HG02870 (cell line): Measurements from ENCODE around the gene PEX11B.

Experiments
- ATAC-seq: cut with Tn5 transposase; IDR thresholded peaks from one replicate; pipeline ENCODE4 v1.9.1; 2021; ENCODE audit warnings: mild to moderate bottlenecking, moderate library complexity; ENCODE audit not compliant: unreplicated experiment

Gene PEX11B

DNA sequence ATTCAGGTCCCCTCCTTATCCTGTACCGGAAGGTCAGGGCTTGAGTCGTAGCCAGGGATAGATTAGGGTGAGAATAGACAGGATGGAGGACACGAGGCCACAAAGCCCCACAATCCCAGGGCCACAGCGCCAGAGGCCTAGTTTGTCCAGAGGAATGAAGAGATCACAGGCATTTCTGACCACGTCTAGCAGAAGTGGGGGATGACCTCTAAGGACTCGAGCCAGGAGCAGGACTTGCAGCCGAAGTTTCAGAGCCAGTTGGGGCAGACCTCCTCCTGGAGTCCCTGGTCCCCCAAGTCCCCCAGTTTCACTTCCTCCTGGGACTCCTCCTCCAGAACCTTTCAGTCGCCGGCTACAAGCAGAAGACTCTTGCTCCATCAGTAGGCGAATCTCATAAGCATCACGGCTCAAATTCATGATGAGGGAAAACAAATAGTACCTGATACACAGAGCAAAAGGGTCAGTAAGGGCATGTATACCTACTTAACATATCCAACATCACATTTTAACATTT lies 6.3 kb downstream of the PEX11B start:
- ATAC-seq: no peak

GRCh38 chr1:145908653-145909052 lies 9.9 kb downstream of the PEX11B start:
- no peak for ATAC-seq

DNA sequence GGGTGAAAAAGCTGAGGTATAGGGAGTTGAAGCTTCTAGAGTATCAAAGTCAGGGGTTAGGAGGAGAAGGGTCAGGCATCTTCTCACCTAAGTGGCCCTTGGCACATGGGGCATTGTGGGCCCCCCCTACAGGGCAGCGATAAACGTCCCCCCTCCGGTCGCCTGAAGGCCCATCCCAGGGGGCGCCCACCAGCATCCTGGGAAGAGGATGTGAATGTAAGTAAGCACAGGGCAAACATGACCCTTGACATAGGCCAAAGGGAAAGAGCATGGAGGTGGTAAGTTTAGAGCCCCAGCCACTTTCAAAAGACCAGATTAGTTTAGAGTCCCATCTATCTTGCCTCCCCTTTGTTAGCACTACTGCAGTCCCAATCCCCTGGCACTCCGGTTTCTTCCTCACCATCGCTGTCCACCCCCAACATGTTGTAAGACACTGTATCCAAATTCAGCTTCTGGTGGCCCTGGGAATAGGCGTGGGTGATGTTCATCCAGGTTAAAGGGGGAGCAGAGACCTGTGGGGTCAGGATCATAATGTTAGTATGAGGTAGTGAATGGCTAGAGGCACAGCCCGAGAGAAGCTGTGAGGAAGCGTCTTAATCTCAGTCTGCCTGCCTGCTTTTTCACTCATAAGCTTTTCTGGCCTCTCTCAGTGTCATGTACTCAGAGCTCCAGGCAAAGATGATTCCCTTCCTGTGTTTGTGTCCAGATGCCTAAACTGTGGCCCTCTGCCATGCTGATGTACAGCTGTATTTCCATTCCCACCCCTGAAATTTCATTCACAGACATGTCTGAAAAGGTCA lies 11.4 kb downstream of the PEX11B start:
- ATAC-seq: no peak

- ATAC-seq: no peak
These were observed 17.1 kb downstream of the PEX11B start for GRCh38 chr1:145901312-145902021.

DNA sequence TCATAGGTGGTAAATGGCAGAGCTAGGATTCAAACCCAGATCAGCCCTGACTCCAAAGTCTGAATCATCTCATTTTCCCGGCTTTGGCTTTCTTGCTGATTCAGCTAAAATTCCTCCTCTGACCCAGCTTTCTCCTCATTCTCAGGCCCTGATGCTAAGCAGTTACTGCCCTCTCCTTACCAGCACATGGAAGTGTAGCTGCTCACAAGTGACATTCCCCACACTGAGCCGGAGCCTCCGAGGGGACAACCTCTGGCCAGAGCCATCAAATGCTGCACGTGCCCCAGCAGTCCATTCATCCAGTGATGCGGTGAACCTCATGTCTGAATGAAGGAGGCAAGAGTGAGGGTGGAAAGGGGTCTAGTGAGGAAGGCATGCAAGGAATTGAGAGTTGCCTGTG lies 19.8 kb downstream of the PEX11B start:
- no peak for ATAC-seq

DNA sequence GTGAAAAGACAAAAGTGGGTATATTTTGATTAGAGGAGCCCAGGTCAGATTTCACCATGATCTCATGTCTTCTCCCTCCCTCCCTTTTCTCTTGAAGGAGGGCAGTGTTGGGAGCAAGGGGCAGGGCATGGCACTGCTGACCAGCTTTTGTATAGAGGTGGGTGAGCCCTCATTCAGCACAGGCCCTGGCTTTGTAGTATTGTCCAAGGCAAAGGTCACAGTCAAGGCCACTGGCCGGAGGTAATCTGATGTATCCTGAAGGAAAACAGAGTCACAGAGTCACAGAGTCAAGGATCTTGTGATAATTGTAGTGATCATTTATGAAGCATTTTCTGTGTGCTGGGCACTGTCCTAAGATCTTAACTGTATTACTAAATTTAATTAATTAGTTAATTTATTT lies 20.5 kb downstream of the PEX11B start:
- ATAC-seq: no peak

DNA sequence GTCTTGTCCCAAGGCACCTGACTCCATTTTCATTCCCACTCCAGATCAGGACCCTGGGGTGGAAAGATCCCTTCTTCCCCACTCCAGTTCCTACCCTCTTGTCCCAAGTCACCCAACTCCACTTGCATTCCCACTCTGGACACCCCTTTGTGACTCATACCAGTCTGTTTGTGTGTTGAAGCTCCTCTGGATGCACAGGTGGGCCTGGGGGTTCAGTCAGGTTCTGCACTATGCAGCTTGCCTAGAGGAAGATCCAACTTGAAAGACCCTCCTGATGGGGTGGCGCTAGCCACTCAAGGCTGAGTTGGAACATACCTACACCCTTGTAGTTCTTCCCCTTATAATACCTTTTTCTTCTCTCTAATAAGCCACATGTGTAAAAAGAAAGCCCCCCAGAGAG lies 23.0 kb downstream of the PEX11B start:
- ATAC-seq: no peak

DNA sequence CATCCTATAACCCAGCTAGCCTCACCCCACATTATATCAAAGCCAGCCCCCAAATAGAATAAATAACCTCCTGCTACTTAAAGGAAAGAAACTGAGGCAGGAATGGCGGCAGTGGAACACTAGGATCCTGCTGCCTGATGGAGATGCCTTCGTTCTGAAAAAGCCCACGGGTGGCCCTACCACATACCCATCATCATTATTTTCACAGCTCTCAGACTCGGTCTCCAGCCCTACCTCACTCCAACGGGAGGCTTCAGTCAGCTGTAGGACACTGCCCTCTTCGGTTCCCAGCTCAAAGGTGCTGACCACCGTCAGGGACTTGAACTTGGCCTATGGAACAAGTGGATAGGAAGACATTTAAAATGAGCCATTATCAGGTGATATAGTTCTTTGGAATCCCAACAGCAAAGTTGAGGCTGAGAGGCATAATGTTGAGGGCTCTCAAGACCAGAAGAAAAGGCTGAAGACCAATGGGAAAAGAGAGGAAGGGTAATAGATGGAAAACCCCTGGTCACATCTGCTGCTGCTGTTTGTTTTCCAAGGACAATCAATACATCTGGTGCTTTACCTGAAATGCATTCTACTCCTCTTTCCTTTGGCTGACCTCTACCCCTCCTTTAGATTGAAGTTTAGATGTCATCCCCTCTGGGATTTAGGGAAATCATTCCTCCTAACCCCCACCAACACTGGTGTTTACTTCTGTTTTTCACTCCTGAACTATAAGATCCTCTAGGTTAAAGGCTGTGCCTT lies 25.0 kb downstream of the PEX11B start:
- ATAC-seq: no peak

GRCh38 chr1:145892486-145893087 lies 25.9 kb downstream of the PEX11B start:
- ATAC-seq: no peak

- ATAC-seq: no peak
These were observed 26.7 kb downstream of the PEX11B start for GRCh38 chr1:145891587-145892485.

DNA sequence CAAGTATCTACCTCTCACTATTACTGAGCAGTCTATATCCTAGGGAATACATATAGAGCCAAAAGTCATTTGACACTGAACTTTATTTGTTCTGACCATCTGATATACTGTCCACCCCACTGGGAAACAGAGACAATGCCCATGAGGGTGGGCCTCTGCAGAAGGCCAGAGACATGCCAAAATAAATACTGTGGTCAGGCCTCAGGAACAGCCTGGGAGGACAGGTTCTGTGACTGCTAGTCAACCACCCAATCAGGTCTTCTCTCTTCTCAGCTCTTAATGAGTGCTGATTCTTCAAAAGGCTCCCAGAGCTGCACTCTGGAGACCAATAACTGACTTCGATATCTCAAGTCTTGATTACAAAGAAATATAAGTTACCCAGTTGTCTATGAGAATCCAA lies 27.4 kb downstream of the PEX11B start:
- no peak for ATAC-seq

DNA sequence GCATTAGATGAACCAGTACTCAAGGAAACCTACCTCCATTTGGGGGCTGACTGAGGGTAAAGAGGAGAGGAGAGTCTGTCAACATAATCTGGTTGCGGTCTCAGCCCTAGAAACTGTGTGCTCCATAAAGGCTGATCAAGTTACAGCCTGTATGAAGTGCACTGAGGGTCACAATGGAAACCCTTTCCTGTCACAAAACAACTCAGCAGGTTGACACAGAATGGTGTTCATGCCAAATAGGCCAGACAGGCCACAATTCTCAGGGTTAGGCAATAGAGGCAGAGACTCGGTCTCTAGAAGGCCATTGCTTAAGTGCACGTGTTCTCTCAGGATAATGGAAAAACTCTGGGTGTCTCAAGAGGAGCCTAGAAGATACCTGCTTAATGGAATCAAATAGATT lies 28.8 kb downstream of the PEX11B start:
- no peak for ATAC-seq

- no peak for ATAC-seq
These were observed 30.9 kb downstream of the PEX11B start for GRCh38 chr1:145887631-145888030.

DNA sequence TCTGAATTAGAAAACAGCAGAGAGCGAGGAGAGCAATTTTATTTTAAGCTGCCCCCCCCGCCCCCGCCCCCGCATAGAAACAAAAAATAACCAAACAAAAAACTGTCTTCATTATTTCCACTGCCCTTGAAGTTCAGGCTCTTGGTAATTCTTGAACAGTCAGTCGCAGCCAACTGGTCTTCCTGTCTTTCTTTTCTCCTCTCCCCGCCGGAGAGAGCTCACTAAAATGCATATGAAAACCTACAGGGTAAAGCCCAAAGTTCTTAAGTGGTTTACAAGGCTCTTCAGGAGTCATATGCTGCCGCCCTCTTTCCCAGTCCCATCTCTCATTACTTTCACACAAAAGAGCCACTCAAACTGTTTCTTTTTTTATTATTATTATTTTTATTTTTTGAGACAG lies 31.7 kb downstream of the PEX11B start:
- ATAC-seq: no peak

- ATAC-seq: no peak
These were observed 32.1 kb downstream of the PEX11B start for GRCh38 chr1:145886390-145886789.

DNA sequence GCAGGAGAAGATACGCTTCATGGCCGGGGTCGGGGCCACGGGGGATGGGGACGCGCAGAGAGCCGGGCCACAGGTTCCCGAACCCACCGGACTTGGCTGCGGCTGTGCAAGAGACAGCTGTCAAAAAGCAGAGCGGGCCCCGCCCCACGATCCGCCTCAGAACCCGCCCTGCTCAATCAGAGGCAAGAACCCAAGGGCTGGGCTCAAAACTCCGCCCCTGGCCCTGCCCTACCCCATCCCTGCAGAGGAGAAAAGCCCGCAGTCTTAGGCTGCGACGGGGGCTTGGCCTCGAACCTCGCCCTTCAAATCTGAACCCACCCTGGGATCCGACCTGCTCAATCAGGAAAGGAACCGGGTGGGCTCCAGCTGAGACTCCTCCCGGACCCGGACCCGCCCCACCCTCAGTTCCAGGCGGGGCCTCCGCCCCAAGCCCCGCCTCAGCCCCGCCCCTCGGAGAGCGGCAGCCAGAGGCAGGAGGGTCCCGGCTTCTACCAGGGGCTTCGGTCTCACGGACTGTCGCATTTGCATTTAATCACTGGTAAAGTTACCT lies 32.7 kb downstream of the PEX11B start, which contains the start of gene ANKRD35:
ANKRD35 (minus strand) TSS at position 129 of the 550 bp plus-strand sequence; CDS start at position 21, 108 bp downstream.
- peak; percentile 96 for ATAC-seq

DNA sequence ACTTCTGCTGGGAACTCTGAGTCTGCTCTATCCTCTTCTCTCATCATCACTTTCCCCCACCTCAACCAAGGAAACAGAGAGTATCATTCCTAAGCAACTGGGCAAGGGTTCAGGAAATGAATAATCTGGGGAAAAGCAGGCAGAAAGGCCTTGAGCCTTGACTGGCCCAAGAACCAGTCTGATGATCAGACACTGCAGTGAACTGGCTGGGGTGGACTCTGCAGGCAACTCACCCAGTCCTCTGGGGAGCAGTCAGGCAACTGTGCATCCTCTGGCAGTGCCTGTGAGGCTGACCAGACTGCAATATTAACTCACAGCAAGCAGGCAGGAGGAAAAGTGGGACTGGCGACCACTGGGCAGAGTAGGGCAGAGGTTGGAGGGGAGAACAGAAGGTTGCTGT lies 33.8 kb downstream of the PEX11B start:
- no peak for ATAC-seq

GRCh38 chr1:145879775-145880174 lies 38.7 kb downstream of the PEX11B start:
- no peak for ATAC-seq

DNA sequence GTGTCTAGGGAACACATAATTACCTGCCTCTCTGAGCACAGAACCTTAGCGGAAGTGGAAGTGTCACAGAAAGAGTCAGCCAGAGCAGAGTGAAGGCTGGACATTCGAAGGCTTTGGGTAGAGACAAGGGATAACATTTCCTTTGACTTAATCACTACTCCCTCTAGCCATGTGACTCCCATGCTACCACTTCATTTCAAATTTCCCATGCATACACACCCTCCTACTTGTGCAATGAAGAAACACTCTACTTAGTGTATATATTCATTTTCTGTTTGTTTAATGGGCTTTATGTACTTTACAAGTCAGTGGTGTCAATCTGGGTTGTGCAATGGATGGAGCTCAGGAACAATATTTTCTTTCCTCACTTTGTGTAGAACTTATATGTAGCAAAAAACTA lies 39.8 kb downstream of the PEX11B start:
- no peak for ATAC-seq
